ENCODE data around the gene TCOF1. TPM values are rescaled to one million over a fixed set of nuclear protein-coding genes. Genes with fewer than 3 reads are reported as not detected.

The TCOF1 gene
- total and polyA plus RNA-seq, 2 of the 8 experiments (the other 6 are each of a cell fraction or from before 2014, with no cell fraction given): 35.9 to 170 TPM

- H3K4ac ChIP-seq (replicated peaks; ENCODE audit: insufficient read length, low read depth, low read length): no peak overlapping the region
- no peak for DNase-seq (ENCODE audit: low read depth in 1 of 2, low spot score in 2 of 2)
Observed at GRCh38 chr5:150404941-150405816, 47.7 kb downstream of the TCOF1 start.

More at GRCh38 chr5:150404941-150405816, 47.7 kb downstream of the TCOF1 start:
- no peak overlapping the region for H2BK120ac ChIP-seq (replicated peaks; ENCODE audit: low read depth, low read length)
- H3K18ac ChIP-seq (ENCODE audit: extremely low read depth, low read length): no peak overlapping the region
- H4K91ac ChIP-seq (replicated peaks; ENCODE audit: insufficient read length, low read length): no peak overlapping the region
- H3K9ac ChIP-seq (replicated peaks in 1 of 4; ENCODE audit: extremely low read depth in 1 of 4, low read depth in 3 of 4, low read length in 3 of 4): no peak overlapping the region
- POLR2A ChIA-PET (ENCODE audit: partially characterized antibody): interaction anchor here (0.8 to 19.1 kb wide), 10 partner anchors 8 to 44 kb away, joined by 3 to 455 read pairs (median 4); partner anchors contain the start of genes RPS14 and TCOF1
- no peak overlapping the region for H2BK20ac ChIP-seq (ENCODE audit: low read length)
- H3K27me3 ChIP-seq (replicated peaks in 1 of 4; ENCODE audit: control insufficient read depth in 3 of 4, extremely low read depth in 1 of 4, insufficient read depth in 3 of 4, low read length in 3 of 4): no peaks in the 10 kb centered on the region
- H3K23me2 ChIP-seq (ENCODE audit: low read depth, low read length): peaks cover 3% of the 10 kb centered on the region
- no peak overlapping the region for H3K4me3 ChIP-seq (ENCODE audit: extremely low read depth in 1 of 4, insufficient read depth in 2 of 4, low read depth in 3 of 4, low read length in 4 of 4)
- H3K56ac ChIP-seq (replicated peaks; ENCODE audit: insufficient read length, low read depth, low read length): no peak overlapping the region
- peaks cover 2 to 7% (median 4%) of the 10 kb centered on the region in 4 experiments for H3K4me1 ChIP-seq (replicated peaks in 1 of 4; ENCODE audit: control insufficient read depth in 3 of 4, insufficient read depth in 4 of 4, low read length in 3 of 4)
- H3K79me1 ChIP-seq (ENCODE audit: low read depth, low read length): no peaks in the 10 kb centered on the region
- H3K4me2 ChIP-seq (ENCODE audit: insufficient read depth in 1 of 2, low read depth in 2 of 2, low read length in 2 of 2): no peak overlapping the region
- H3K23ac ChIP-seq (ENCODE audit: insufficient read length): no peak overlapping the region
- no peak overlapping the region for H2BK15ac ChIP-seq (ENCODE audit: low read length)
- H2AK5ac ChIP-seq (ENCODE audit: low read depth, low read length): no peak overlapping the region
- H4K20me1 ChIP-seq (replicated peaks in 1 of 2; ENCODE audit: control insufficient read depth in 1 of 2, insufficient read depth in 2 of 2, low read length in 2 of 2): peaks cover 4 to 5% of the 10 kb centered on the region in 2 experiments
- no peak overlapping the region for H3K27ac ChIP-seq (ENCODE audit: low read depth, low read length)
- 91% methylated on average over 9 of the region's 9 CpGs; no CpG with 5 or more reads in 1 of the 2 experiments for WGBS, 2 experiments (ENCODE audit: extremely low coverage in 1 of 2, insufficient coverage in 1 of 2, insufficient read length in 1 of 2, insufficient replicate concordance in 2 of 2, low coverage in 1 of 2, low lambda C conversion rate in 2 of 2, missing lambda C conversion rate in 1 of 2)
- H2AFZ ChIP-seq (ENCODE audit: low read length): no peak overlapping the region
- FAIRE-seq: no peak
- no peaks in the 10 kb centered on the region for H3K79me2 ChIP-seq (ENCODE audit: control insufficient read depth in 1 of 2, insufficient read depth in 2 of 2, low read length in 2 of 2)
- H3K36me3 ChIP-seq (ENCODE audit: control insufficient read depth in 2 of 4, insufficient read depth in 4 of 4, low read length in 3 of 4): peaks cover 8 to 26% (median 14%) of the 10 kb centered on the region in 4 experiments
- CTCF ChIA-PET (ENCODE audit: partially characterized antibody): interaction anchor here (1.0 to 16.9 kb wide), 9 partner anchors 10 to 149 kb away, joined by 3 to 274 read pairs (median 6); no protein-coding TSS in a partner anchor
- no peak overlapping the region; the same call in 1 of the 2 replicates for H2BK5ac ChIP-seq (ENCODE audit: low read depth, low read length)
- H4K5ac ChIP-seq (ENCODE audit: insufficient read length, low read depth, low read length): no peak overlapping the region
- H2BK12ac ChIP-seq (ENCODE audit: low read depth, low read length): no peak overlapping the region
- TF ChIP-seq POLR2A (IDR thresholded peaks at IDR 0.05; ENCODE audit: control extremely low read depth in 1 of 2, low read depth in 2 of 2, low read length in 2 of 2) (no peak), POLR2AphosphoS5 (IDR thresholded peaks at IDR 0.05; ENCODE audit: low read depth, low read length) (0 out of 2 replicates have a peak, but pooled peaks have one; percentile 34)
- TF ChIP-seq, protein P1, sequence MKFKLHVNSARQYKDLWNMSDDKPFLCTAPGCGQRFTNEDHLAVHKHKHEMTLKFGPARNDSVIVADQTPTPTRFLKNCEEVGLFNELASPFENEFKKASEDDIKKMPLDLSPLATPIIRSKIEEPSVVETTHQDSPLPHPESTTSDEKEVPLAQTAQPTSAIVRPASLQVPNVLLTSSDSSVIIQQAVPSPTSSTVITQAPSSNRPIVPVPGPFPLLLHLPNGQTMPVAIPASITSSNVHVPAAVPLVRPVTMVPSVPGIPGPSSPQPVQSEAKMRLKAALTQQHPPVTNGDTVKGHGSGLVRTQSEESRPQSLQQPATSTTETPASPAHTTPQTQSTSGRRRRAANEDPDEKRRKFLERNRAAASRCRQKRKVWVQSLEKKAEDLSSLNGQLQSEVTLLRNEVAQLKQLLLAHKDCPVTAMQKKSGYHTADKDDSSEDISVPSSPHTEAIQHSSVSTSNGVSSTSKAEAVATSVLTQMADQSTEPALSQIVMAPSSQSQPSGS (IDR thresholded peaks at IDR 0.05; ENCODE audit: low read length): no peak
- H3K14ac ChIP-seq (ENCODE audit: insufficient read length): no peak overlapping the region
- H3K9me3 ChIP-seq (ENCODE audit: insufficient read depth in 2 of 2, low read depth in 1 of 2, low read length in 1 of 2): no peaks in the 10 kb centered on the region
- H4K8ac ChIP-seq (ENCODE audit: extremely low read depth, insufficient read depth, low read length): no peak overlapping the region
